AG04450 (cell line): Measurements from ENCODE around the gene TNS3. TPM values are rescaled to one million over a fixed set of nuclear protein-coding genes. Genes with fewer than 3 reads are reported as not detected.

ENCODE experiments used
- CTCF ChIA-PET: fragments of 300-600, 350-600 bp; formaldehyde crosslinking; extraction: SDS; loops from one replicate; lab custom pipeline; 2022; ENCODE audit warnings: antibody characterized with exemption, inconsistent platforms; lab: Charles Lee
- POLR2A ChIA-PET: fragments of 350-600 bp; formaldehyde crosslinking; extraction: SDS; loops from one replicate; lab custom pipeline; 2021; ENCODE audit warnings: antibody characterized with exemption, inconsistent platforms; lab: Yijun Ruan, JAX
- DNase-seq: peaks from one replicate; pipeline ENCODE4 v3.0.0-alpha.2; 2011; ENCODE audit warnings: low read depth, low spot score
- H3K27ac ChIP-seq: one replicate; pipeline ENCODE4 v1.5.1; 2012; ENCODE audit warnings: low read depth, low read length, control low read depth
- H3K27me3 ChIP-seq: one replicate; pipeline ENCODE4 v1.6.0; 2012; ENCODE audit warnings: low read length; ENCODE audit not compliant: control insufficient read depth, insufficient read depth
- H3K4me3 ChIP-seq: 2 replicates; pipeline ENCODE4 v1.5.1; 2011; ENCODE audit warnings: mild to moderate bottlenecking, low read depth, low read length, control low read depth
- H3K9me3 ChIP-seq: 2 replicates; pipeline ENCODE4 v1.5.1; 2012; ENCODE audit warnings: low read length; ENCODE audit not compliant: control insufficient read depth, insufficient read depth
- CTCF ChIP-seq: IDR thresholded peaks from 2 replicates; pipeline ENCODE4 v1.5.1; 2011; ENCODE audit warnings: low read depth, low read length, control low read depth, inconsistent platforms
- polyA plus RNA-seq: library from polyadenylated mRNA; depleted of rRNA; stranded (reverse); fragments of >200 nt; gene quantifications from 2 replicates; pipeline ENCODE4 v1.2.3, GENCODE V29; 2011

TNS3 gene
- polyA plus RNA-seq, 1 experiment: 131 TPM

DNA sequence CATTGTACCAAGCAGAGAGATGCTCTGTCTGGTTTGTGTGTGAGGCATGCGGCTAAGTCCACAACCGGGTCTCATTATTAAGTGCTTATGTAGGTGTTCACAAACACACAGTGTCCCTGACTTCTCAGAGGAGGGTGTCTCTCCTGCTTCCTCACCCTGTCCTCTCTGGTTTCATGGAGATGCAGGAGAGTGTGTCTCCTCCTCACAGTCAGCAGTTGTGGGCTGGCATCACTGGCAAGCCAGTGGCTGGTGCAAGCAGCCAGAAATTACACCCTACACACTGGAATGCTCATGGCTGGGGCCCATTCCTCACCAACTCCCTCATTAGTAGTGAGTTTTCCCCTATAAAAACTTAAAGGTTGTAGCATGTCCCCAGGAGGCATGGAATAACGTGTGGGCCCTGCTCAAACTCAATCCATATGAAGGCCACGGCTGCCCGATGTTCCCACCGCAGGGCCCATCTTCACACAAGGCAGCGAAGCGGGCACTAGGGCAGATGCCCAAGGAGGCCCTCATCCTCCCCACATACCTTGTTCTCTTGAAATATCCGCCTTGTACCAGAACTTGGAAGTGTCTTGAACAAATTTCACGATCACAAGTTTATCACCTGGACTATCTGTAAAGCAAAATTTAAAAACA, 280.1 kb downstream of the TNS3 start:
- DNase-seq: no peak
- H3K9me3 ChIP-seq: no peaks in the 10 kb centered on the region

DNA sequence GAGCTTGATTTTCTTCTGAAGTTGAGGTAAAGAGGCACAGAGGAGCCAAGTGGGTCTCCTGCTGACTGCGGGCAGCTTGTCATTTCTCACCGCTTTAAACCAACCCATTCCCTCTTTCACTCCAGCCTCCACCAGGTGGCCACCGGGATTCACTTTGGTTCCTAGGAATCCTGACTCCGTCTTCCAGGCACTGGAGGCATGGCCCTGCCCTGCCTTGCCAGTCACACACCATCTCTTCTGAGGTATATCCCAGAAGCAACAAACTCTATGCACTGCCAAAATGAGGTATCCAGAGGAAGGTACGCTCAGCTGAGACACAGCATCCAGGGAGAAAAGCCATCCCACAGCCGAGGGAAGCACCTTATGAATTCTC, 280.8 kb downstream of the TNS3 start:
- H3K4me3 ChIP-seq: no peak overlapping the region
- TF ChIP-seq CTCF: no peak
- CTCF ChIA-PET: interaction anchor here (0.6 to 0.7 kb wide), 2 partner anchors 69 to 444 kb away, joined by 3 read pairs; no protein-coding TSS in a partner anchor
- H3K9me3 ChIP-seq: no peaks in the 10 kb centered on the region
- POLR2A ChIA-PET: no interaction called here
- DNase-seq: no peak
- H3K27me3 ChIP-seq: no peaks in the 10 kb centered on the region
- no peak overlapping the region for H3K27ac ChIP-seq

More for the DNA sequence above, 280.1 kb downstream of the TNS3 start:
- CTCF ChIA-PET: interaction anchor here (0.6 to 0.7 kb wide), 2 partner anchors 68 to 443 kb away, joined by 3 read pairs; no protein-coding TSS in a partner anchor
- TF ChIP-seq CTCF: no peak
- Histone ChIP-seq H3K4me3 (no peak overlapping the region), H3K27ac (no peak overlapping the region), H3K27me3 (no peaks in the 10 kb centered on the region)
- POLR2A ChIA-PET: no interaction called here

DNA sequence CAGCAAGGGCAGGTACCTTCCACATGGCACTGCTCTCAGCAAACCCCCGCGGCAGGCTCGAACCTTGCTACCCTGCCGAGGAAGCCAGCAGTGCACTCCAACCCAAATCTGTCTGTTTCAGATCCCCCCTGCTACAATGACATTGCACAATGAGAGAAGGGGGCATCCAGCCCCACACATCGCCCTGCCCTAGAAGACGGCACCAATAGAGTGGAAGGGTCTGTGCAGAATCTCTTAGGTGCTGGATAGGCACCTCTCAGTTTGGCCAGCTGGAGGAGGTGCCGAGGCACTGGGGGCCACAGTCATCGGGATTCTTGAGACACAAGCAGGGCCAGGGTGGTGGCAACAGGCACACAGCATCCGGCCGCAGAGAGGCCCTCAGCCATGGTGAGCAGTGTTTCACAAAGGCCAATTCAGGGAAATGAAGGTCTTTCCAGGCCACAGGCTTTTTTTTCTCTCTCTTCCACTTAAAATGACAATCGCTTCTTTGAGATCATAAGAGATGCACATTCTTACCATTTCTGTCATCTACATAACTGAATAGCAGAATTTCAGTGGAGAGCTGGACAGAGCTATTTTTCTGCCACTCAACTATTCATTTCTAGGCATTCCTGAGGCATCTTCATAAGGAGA, 281.3 kb downstream of the TNS3 start:
- no peak overlapping the region for H3K4me3 ChIP-seq
- H3K27me3 ChIP-seq: no peaks in the 10 kb centered on the region
- POLR2A ChIA-PET: no interaction called here
- no peak for TF ChIP-seq CTCF
- CTCF ChIA-PET: interaction anchor here (0.6 to 0.7 kb wide), 2 partner anchors 70 to 444 kb away, joined by 3 read pairs; no protein-coding TSS in a partner anchor
- no peak for DNase-seq
- H3K27ac ChIP-seq: no peak overlapping the region
- H3K9me3 ChIP-seq: no peaks in the 10 kb centered on the region

DNA sequence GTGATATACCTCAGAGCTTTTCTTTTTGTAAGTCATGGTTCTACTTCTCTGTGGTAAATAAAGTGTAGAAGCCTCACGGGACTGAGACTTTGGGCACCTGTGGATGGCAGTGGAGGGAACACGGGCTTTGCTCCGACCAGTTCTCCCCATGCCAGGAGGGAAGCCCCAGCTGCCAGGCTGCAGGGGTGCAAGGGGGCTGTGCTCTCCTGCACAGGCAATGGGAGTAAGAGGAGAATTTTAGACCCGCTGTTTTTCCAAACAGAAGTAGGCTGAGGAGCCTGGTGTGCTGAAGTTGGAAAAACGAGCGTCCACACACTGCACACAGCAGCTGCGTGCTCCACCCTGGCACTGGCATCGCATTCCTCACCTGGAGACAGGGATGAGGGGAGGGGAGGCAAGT, 282.4 kb downstream of the TNS3 start:
- Histone ChIP-seq H3K9me3 (no peaks in the 10 kb centered on the region), H3K27ac (no peak overlapping the region), H3K4me3 (no peak overlapping the region), H3K27me3 (no peaks in the 10 kb centered on the region)
- TF ChIP-seq CTCF: no peak
- ChIA-PET CTCF (interaction anchor here (0.8 kb wide), 1 partner anchor 34 kb away, joined by 3 read pairs; no protein-coding TSS in a partner anchor), POLR2A (no interaction called here)
- DNase-seq: no peak

GRCh38 chr7:47298636-47299035, 283.3 kb downstream of the TNS3 start:
- TF ChIP-seq CTCF: no peak
- CTCF ChIA-PET: interaction anchor here (0.8 kb wide), 1 partner anchor 33 kb away, joined by 3 read pairs; no protein-coding TSS in a partner anchor
- no peak for DNase-seq
- no peak overlapping the region for H3K4me3 ChIP-seq
- POLR2A ChIA-PET: no interaction called here
- H3K27me3 ChIP-seq: no peaks in the 10 kb centered on the region
- no peak overlapping the region for H3K27ac ChIP-seq
- H3K9me3 ChIP-seq: no peaks in the 10 kb centered on the region
